Keratinocyte (primary cell): Measurements from ENCODE around the gene SPPL3.

Experiments used
- CTCF ChIP-seq, 3 experiments: IDR thresholded peaks in 1 of 3; conservative IDR thresholded peaks in 1 of 3; optimal IDR thresholded peaks in 1 of 3; 2 replicates in 2 of 3; 3 replicates in 1 of 3; pipeline versions ENCODE3 to v1.5.1; 2011; ENCODE audit warnings: low read length in 3 of 3, mild to moderate bottlenecking in 3 of 3, moderate library complexity in 2 of 3, control low read depth in 1 of 3, inconsistent platforms in 1 of 3; ENCODE audit not compliant: insufficient read depth in 2 of 3; ENCODE audit errors: extremely low read depth in 1 of 3
- EZH2 ChIP-seq: IDR thresholded peaks from one replicate; pipeline ENCODE4 v1.6.1; 2012; ENCODE audit warnings: inconsistent platforms, mild to moderate bottlenecking, low read length, moderate library complexity

- TF ChIP-seq CTCF (optimal IDR thresholded peaks at IDR 0.05 in 1 of 3, IDR thresholded peaks at IDR 0.05 in 1 of 3, conservative IDR thresholded peaks at IDR 0.05 in 1 of 3; ENCODE audit: extremely low read depth in 1 of 3, insufficient read depth in 2 of 3, low read length in 3 of 3) (no peak), EZH2 (no peak)
Observed at GRCh38 chr12:120822832-120823503, 81.2 kb downstream of the SPPL3 start.
